ENCODE results near the gene SPCS2.
A peak's percentile ranks its signal among the peaks of the same experiment; 100 is the strongest.

SPCS2 gene

GRCh38 chr11:74909812-74910211 is 39.3 kb upstream of the SPCS2 start:
- H4K91ac ChIP-seq (ENCODE audit: low read length), result no peak overlapping the region
- no peak overlapping the region for H4K8ac ChIP-seq (ENCODE audit: low read length)
- H2BK15ac ChIP-seq (ENCODE audit: low read depth, poor library complexity, severe bottlenecking), result no peak overlapping the region
- no peak overlapping the region for H2AFZ ChIP-seq (ENCODE audit: low read depth, low read length)
- H3K9me3 ChIP-seq (ENCODE audit: control insufficient read depth, low read length), result no peaks in the 10 kb centered on the region
- H3K18ac ChIP-seq (ENCODE audit: low read depth in 1 of 2, low read length in 2 of 2), result no peak overlapping the region
- H3K23ac ChIP-seq (ENCODE audit: low read length in 2 of 2), result no peak overlapping the region
- 67% methylated on average over 3 of the region's 4 CpGs for WGBS
- no peak overlapping the region for H2BK120ac ChIP-seq (ENCODE audit: low read depth, low read length)
- H2AK5ac ChIP-seq (ENCODE audit: low read length, severe bottlenecking), result no peak overlapping the region
- no peak overlapping the region for H2BK12ac ChIP-seq (ENCODE audit: low read length in 2 of 2)
- H3K4me2 ChIP-seq (ENCODE audit: low read length, poor library complexity, severe bottlenecking), result no peak overlapping the region
- H3K27ac ChIP-seq (ENCODE audit: low read length, poor library complexity, severe bottlenecking), result no peak overlapping the region
- no peaks in the 10 kb centered on the region for H3K4me1 ChIP-seq (ENCODE audit: control insufficient read depth, insufficient read depth, low read depth, low read length)
- no peak overlapping the region for H3K4me3 ChIP-seq (ENCODE audit: insufficient read depth in 1 of 2, low read depth in 1 of 2, low read length in 2 of 2)
- H3K79me1 ChIP-seq (replicated peaks; ENCODE audit: low read length, poor library complexity, severe bottlenecking), result no peaks in the 10 kb centered on the region
- H2BK5ac ChIP-seq (ENCODE audit: low read depth, low read length, poor library complexity, severe bottlenecking), result no peak overlapping the region
- H3K14ac ChIP-seq (ENCODE audit: low read length in 2 of 2), result no peak overlapping the region
- no peaks in the 10 kb centered on the region for H3K27me3 ChIP-seq (ENCODE audit: control insufficient read depth in 1 of 2, insufficient read depth in 1 of 2, low read length in 2 of 2)
- DNase-seq, result no peak
- H3K36me3 ChIP-seq (ENCODE audit: control insufficient read depth in 1 of 2, insufficient read depth in 2 of 2, low read depth in 1 of 2, low read length in 2 of 2), result peaks cover 2 to 65% of the 10 kb centered on the region in 2 experiments
- no peak overlapping the region for H3K9ac ChIP-seq (ENCODE audit: low read length)
- no peak overlapping the region for H3K4ac ChIP-seq (ENCODE audit: low read depth in 1 of 2, low read length in 2 of 2)

GRCh38 chr11:74923125-74923524 is 25.9 kb upstream of the SPCS2 start:
- Histone ChIP-seq H3K4ac (ENCODE audit: low read depth in 1 of 2, low read length in 2 of 2) (no peak overlapping the region), H3K9me3 (ENCODE audit: control insufficient read depth, low read length) (no peaks in the 10 kb centered on the region), H3K27me3 (ENCODE audit: control insufficient read depth in 1 of 2, insufficient read depth in 1 of 2, low read length in 2 of 2) (no peaks in the 10 kb centered on the region), H2BK120ac (ENCODE audit: low read depth, low read length) (no peak overlapping the region), H3K23ac (ENCODE audit: low read length in 2 of 2) (no peak overlapping the region), H2AFZ (ENCODE audit: low read depth, low read length) (no peak overlapping the region), H3K18ac (ENCODE audit: low read depth in 1 of 2, low read length in 2 of 2) (no peak overlapping the region), H2BK15ac (ENCODE audit: low read depth, poor library complexity, severe bottlenecking) (no peak overlapping the region), H2BK5ac (ENCODE audit: low read depth, low read length, poor library complexity, severe bottlenecking) (no peak overlapping the region), H2BK12ac (ENCODE audit: low read length in 2 of 2) (no peak overlapping the region), H4K8ac (ENCODE audit: low read length) (no peak overlapping the region), H3K4me3 (ENCODE audit: insufficient read depth in 1 of 2, low read depth in 1 of 2, low read length in 2 of 2) (no peak overlapping the region), H3K9ac (ENCODE audit: low read length) (no peak overlapping the region), H3K36me3 (ENCODE audit: control insufficient read depth in 1 of 2, insufficient read depth in 2 of 2, low read depth in 1 of 2, low read length in 2 of 2) (peaks cover 13 to 30% of the 10 kb centered on the region in 2 experiments), H3K4me2 (ENCODE audit: low read length, poor library complexity, severe bottlenecking) (no peak overlapping the region), H4K91ac (ENCODE audit: low read length) (no peak overlapping the region), H2AK5ac (ENCODE audit: low read length, severe bottlenecking) (no peak overlapping the region), H3K4me1 (ENCODE audit: control insufficient read depth, insufficient read depth, low read depth, low read length) (no peaks in the 10 kb centered on the region), H3K27ac (ENCODE audit: low read length, poor library complexity, severe bottlenecking) (no peak overlapping the region), H3K14ac (ENCODE audit: low read length in 2 of 2) (no peak overlapping the region), H3K79me1 (replicated peaks; ENCODE audit: low read length, poor library complexity, severe bottlenecking) (no peaks in the 10 kb centered on the region)
- no peak for DNase-seq

- peak overlapping the region; percentile 67 for H3K9ac ChIP-seq (ENCODE audit: low read length)
- no peaks in the 10 kb centered on the region for H3K9me3 ChIP-seq (ENCODE audit: control insufficient read depth, low read length)
- no peak overlapping the region for H3K4ac ChIP-seq (ENCODE audit: low read depth in 1 of 2, low read length in 2 of 2)
- H2BK12ac ChIP-seq (ENCODE audit: low read length in 2 of 2), result no peak overlapping the region
- H3K27me3 ChIP-seq (ENCODE audit: control insufficient read depth in 1 of 2, insufficient read depth in 1 of 2, low read length in 2 of 2), result no peaks in the 10 kb centered on the region
- WGBS, result 92% methylated on average over 4 of the region's 4 CpGs
- peaks cover 5 to 9% of the 10 kb centered on the region in 2 experiments for H3K36me3 ChIP-seq (ENCODE audit: control insufficient read depth in 1 of 2, insufficient read depth in 2 of 2, low read depth in 1 of 2, low read length in 2 of 2)
- H3K4me3 ChIP-seq (ENCODE audit: insufficient read depth in 1 of 2, low read depth in 1 of 2, low read length in 2 of 2), result peak overlapping the region in 1 of 2 experiments; percentile 12
- no peak overlapping the region for H2AK5ac ChIP-seq (ENCODE audit: low read length, severe bottlenecking)
- H3K4me1 ChIP-seq (ENCODE audit: control insufficient read depth, insufficient read depth, low read depth, low read length), result no peaks in the 10 kb centered on the region
- H3K14ac ChIP-seq (ENCODE audit: low read length in 2 of 2), result no peak overlapping the region
- H2BK5ac ChIP-seq (ENCODE audit: low read depth, low read length, poor library complexity, severe bottlenecking), result no peak overlapping the region
- no peak for DNase-seq
- no peak overlapping the region for H3K4me2 ChIP-seq (ENCODE audit: low read length, poor library complexity, severe bottlenecking)
- no peak overlapping the region for H2AFZ ChIP-seq (ENCODE audit: low read depth, low read length)
- H2BK120ac ChIP-seq (ENCODE audit: low read depth, low read length), result no peak overlapping the region
- H4K8ac ChIP-seq (ENCODE audit: low read length), result no peak overlapping the region
- H3K27ac ChIP-seq (ENCODE audit: low read length, poor library complexity, severe bottlenecking), result no peak overlapping the region
- no peak overlapping the region for H3K23ac ChIP-seq (ENCODE audit: low read length in 2 of 2)
- no peaks in the 10 kb centered on the region for H3K79me1 ChIP-seq (replicated peaks; ENCODE audit: low read length, poor library complexity, severe bottlenecking)
- no peak overlapping the region for H4K91ac ChIP-seq (ENCODE audit: low read length)
- H2BK15ac ChIP-seq (ENCODE audit: low read depth, poor library complexity, severe bottlenecking), result no peak overlapping the region
- no peak overlapping the region for H3K18ac ChIP-seq (ENCODE audit: low read depth in 1 of 2, low read length in 2 of 2)
These were observed 23.8 kb upstream of the SPCS2 start for GRCh38 chr11:74925281-74925680.

- Histone ChIP-seq H3K9ac (ENCODE audit: low read length) (no peak overlapping the region), H4K91ac (ENCODE audit: low read length) (no peak overlapping the region), H3K4me3 (ENCODE audit: insufficient read depth in 1 of 2, low read depth in 1 of 2, low read length in 2 of 2) (no peak overlapping the region), H2BK120ac (ENCODE audit: low read depth, low read length) (no peak overlapping the region), H3K27ac (ENCODE audit: low read length, poor library complexity, severe bottlenecking) (no peak overlapping the region), H3K18ac (ENCODE audit: low read depth in 1 of 2, low read length in 2 of 2) (no peak overlapping the region), H3K36me3 (ENCODE audit: control insufficient read depth in 1 of 2, insufficient read depth in 2 of 2, low read depth in 1 of 2, low read length in 2 of 2) (no peaks in the 10 kb centered on the region), H4K8ac (ENCODE audit: low read length) (no peak overlapping the region), H3K4me2 (ENCODE audit: low read length, poor library complexity, severe bottlenecking) (no peak overlapping the region), H3K4me1 (ENCODE audit: control insufficient read depth, insufficient read depth, low read depth, low read length) (no peaks in the 10 kb centered on the region), H3K9me3 (ENCODE audit: control insufficient read depth, low read length) (no peaks in the 10 kb centered on the region), H3K27me3 (ENCODE audit: control insufficient read depth in 1 of 2, insufficient read depth in 1 of 2, low read length in 2 of 2) (no peaks in the 10 kb centered on the region), H2AK5ac (ENCODE audit: low read length, severe bottlenecking) (no peak overlapping the region), H3K4ac (ENCODE audit: low read depth in 1 of 2, low read length in 2 of 2) (no peak overlapping the region), H3K79me1 (replicated peaks; ENCODE audit: low read length, poor library complexity, severe bottlenecking) (no peaks in the 10 kb centered on the region), H3K14ac (ENCODE audit: low read length in 2 of 2) (no peak overlapping the region), H2AFZ (ENCODE audit: low read depth, low read length) (no peak overlapping the region), H2BK15ac (ENCODE audit: low read depth, poor library complexity, severe bottlenecking) (no peak overlapping the region), H3K23ac (ENCODE audit: low read length in 2 of 2) (no peak overlapping the region), H2BK12ac (ENCODE audit: low read length in 2 of 2) (no peak overlapping the region), H2BK5ac (ENCODE audit: low read depth, low read length, poor library complexity, severe bottlenecking) (no peak overlapping the region)
- peak; percentile 23 for DNase-seq
- WGBS, result 74% methylated on average over 7 of the region's 8 CpGs
These were observed 22.6 kb upstream of the SPCS2 start for GRCh38 chr11:74926304-74927030.
